Middle frontal gyrus (tissue), 1 donor: ENCODE measurements around the gene TMUB1.

Experiments used
- DNase-seq: peaks from one replicate; pipeline ENCODE4 v3.0.0-alpha.2; 2015; ENCODE audit warnings: low spot score; ENCODE audit errors: extremely low spot score

The TMUB1 gene

GRCh38 chr7:151121380-151122170, 38.3 kb upstream of the TMUB1 start:
- DNase-seq, result no peak

GRCh38 chr7:151120896-151121295, 37.6 kb upstream of the TMUB1 start:
- DNase-seq, result no peak

GRCh38 chr7:151119902-151120301, 36.6 kb upstream of the TMUB1 start:
- peak; percentile 47 for DNase-seq

GRCh38 chr7:151119055-151119415, 35.7 kb upstream of the TMUB1 start:
- DNase-seq, result no peak

GRCh38 chr7:151118108-151119054, 35.1 kb upstream of the TMUB1 start:
- no peak for DNase-seq

- no peak for DNase-seq
Measured at GRCh38 chr7:151117565-151117964, 34.3 kb upstream of the TMUB1 start.

GRCh38 chr7:151116603-151117440, 33.5 kb upstream of the TMUB1 start:
- no peak for DNase-seq

- DNase-seq, result no peak
Measured at GRCh38 chr7:151115836-151116418, 32.6 kb upstream of the TMUB1 start.

GRCh38 chr7:151115121-151115835, 32.0 kb upstream of the TMUB1 start:
- DNase-seq, result no peak

- no peak for DNase-seq
Measured at GRCh38 chr7:151114151-151115090, 31.1 kb upstream of the TMUB1 start.

- no peak for DNase-seq
Measured at GRCh38 chr7:151113344-151114150, 30.3 kb upstream of the TMUB1 start.

- peak; percentile 45 for DNase-seq
Measured at GRCh38 chr7:151110941-151111645, 27.8 kb upstream of the TMUB1 start.

GRCh38 chr7:151110236-151110940, 27.1 kb upstream of the TMUB1 start:
- no peak for DNase-seq

- no peak for DNase-seq
Measured at GRCh38 chr7:151109094-151110048, 26.1 kb upstream of the TMUB1 start.

GRCh38 chr7:151107882-151108281, 24.6 kb upstream of the TMUB1 start:
- no peak for DNase-seq
